ENCODE data around the gene ZBP1. TPM values are rescaled to one million over a fixed set of nuclear protein-coding genes. Genes with fewer than 3 reads are reported as not detected.

Gene ZBP1
- total RNA-seq, 1 experiment from 2014 or later: 2.9 TPM

DNA sequence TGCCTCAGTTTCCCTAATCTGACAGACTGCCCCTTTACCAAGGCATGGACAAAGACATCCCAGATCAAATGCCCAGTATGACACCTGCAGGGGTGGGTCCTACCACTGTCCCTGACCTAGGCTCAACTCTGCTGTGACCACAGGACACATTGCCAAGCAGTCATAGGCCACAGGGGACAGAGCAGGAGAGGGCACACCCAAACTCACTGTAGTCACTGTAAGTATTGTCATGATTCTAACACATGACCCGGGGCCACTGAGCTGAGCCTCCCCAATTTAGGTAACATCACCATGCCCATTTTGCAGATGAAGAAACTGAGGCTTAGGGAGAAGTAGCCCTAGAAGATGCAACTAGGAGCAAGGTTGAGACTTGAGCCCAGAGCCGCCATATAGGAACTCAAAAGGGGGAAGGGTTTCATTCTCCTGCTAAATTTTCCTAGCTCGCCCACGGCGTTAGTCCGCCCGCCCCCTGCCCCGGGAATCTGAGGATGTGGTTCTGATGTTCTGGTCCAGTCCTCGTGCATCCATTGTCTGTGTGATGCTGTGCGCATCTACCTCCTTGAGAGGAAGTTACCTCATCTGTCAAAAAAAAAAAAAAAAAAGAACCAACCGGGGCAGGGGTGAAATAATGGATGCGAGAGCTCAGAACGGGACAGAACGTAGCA is 44.8 kb upstream of the ZBP1 start:
- H3K4me3 ChIP-seq (ENCODE audit: low read length): no peak overlapping the region
- H3K36me3 ChIP-seq (ENCODE audit: insufficient read depth, low read length): no peaks in the 10 kb centered on the region
- H3K9me2 ChIP-seq (replicated peaks; ENCODE audit: insufficient read depth, low read length): no peaks in the 10 kb centered on the region
- no peaks in the 10 kb centered on the region for H3K4me1 ChIP-seq (ENCODE audit: low read length)
- H3K9me3 ChIP-seq (ENCODE audit: low read length): no peaks in the 10 kb centered on the region
- no peak for DNase-seq
- H3K27ac ChIP-seq (ENCODE audit: low read length): no peak overlapping the region
- no peak overlapping the region for H2AFZ ChIP-seq (ENCODE audit: low read length)
- no peaks in the 10 kb centered on the region; the same call in 1 of the 2 replicates for H3K27me3 ChIP-seq (ENCODE audit: low read length)
- H3K79me2 ChIP-seq (ENCODE audit: low read length): no peaks in the 10 kb centered on the region
- H3K9ac ChIP-seq (ENCODE audit: low read length): no peak overlapping the region
- H3K4me2 ChIP-seq (ENCODE audit: low read depth, low read length, poor library complexity, severe bottlenecking): no peak overlapping the region
- peaks cover 34% of the 10 kb centered on the region; the same call in 1 of the 2 replicates for H4K20me1 ChIP-seq (ENCODE audit: insufficient read depth, low read depth, low read length)

DNA sequence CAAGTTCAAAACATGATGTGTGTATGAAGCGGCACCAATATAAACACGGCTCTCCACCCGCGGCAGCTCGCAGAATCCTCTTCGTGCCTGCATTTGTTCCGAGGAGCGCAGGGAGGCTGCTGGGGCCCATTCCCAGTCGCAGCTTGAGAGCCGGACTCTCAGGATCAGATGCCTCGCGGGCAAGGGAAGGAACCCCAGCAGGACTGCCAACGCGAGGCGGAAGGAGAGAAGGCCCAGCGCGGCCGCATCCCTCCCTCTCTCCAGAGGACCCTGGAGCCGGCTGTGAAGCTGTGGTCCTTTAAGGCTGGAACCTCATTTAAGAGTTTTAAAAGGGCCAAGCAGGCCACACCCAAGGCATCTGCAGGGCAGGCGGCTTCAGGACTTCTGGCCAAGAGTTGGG is 44.2 kb upstream of the ZBP1 start:
- no peaks in the 10 kb centered on the region for H3K36me3 ChIP-seq (ENCODE audit: insufficient read depth, low read length)
- no peaks in the 10 kb centered on the region for H3K4me1 ChIP-seq (ENCODE audit: low read length)
- no peaks in the 10 kb centered on the region for H3K79me2 ChIP-seq (ENCODE audit: low read length)
- H3K4me2 ChIP-seq (ENCODE audit: low read depth, low read length, poor library complexity, severe bottlenecking): no peak overlapping the region
- no peaks in the 10 kb centered on the region for H3K9me3 ChIP-seq (ENCODE audit: low read length)
- H3K4me3 ChIP-seq (ENCODE audit: low read length): no peak overlapping the region
- H2AFZ ChIP-seq (ENCODE audit: low read length): no peak overlapping the region
- no peak overlapping the region for H3K27ac ChIP-seq (ENCODE audit: low read length)
- H4K20me1 ChIP-seq (ENCODE audit: insufficient read depth, low read depth, low read length): peaks cover 37% of the 10 kb centered on the region; the same call in 1 of the 2 replicates
- DNase-seq: no peak
- no peaks in the 10 kb centered on the region; the same call in 1 of the 2 replicates for H3K27me3 ChIP-seq (ENCODE audit: low read length)
- no peak overlapping the region for H3K9ac ChIP-seq (ENCODE audit: low read length)
- H3K9me2 ChIP-seq (replicated peaks; ENCODE audit: insufficient read depth, low read length): no peaks in the 10 kb centered on the region

DNA sequence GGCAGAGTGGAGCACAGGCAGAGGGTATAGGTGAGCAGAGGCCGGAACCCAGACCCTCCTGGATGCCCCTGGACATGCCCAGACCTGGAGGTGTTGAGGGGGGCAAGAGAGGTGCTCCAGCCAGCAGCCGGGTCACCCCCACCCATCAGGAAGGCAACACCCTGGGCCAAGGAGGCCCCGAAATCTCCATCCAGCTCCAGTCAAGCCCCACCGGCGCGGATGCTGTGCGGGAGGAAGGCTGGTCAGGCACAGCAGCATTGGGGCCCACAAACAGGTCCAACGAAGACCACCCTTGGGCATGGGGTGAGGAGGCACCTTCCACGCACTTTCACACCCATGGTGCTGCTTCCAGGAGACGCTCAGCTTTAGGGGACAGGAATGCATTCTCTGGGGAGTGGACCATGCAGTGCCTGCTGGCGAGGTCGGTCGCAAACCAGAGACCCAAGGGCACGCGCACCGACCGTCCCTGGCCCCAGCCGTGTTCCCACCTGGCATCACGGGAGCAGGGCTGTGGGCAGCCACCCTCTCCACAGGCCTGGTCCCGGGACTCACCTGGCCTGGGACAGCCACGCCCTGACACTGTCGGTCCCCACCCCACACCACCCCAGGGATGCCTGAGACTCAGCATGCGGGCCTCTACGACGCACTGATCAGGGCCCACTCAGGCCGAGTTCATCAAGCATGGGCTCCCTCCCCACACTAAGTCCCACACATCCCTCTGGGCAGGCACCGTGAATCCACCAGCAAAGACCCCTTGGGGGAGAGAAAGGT is 43.6 kb upstream of the ZBP1 start:
- no peak for DNase-seq
- Histone ChIP-seq H2AFZ (ENCODE audit: low read length) (no peak overlapping the region), H3K4me1 (ENCODE audit: low read length) (no peaks in the 10 kb centered on the region), H3K79me2 (ENCODE audit: low read length) (no peaks in the 10 kb centered on the region), H3K27me3 (ENCODE audit: low read length) (no peaks in the 10 kb centered on the region; the same call in 1 of the 2 replicates), H3K4me3 (ENCODE audit: low read length) (no peak overlapping the region), H3K9ac (ENCODE audit: low read length) (no peak overlapping the region), H4K20me1 (ENCODE audit: insufficient read depth, low read depth, low read length) (peaks cover 37% of the 10 kb centered on the region; the same call in 1 of the 2 replicates), H3K36me3 (ENCODE audit: insufficient read depth, low read length) (no peaks in the 10 kb centered on the region), H3K27ac (ENCODE audit: low read length) (no peak overlapping the region), H3K4me2 (ENCODE audit: low read depth, low read length, poor library complexity, severe bottlenecking) (no peak overlapping the region), H3K9me2 (replicated peaks; ENCODE audit: insufficient read depth, low read length) (no peaks in the 10 kb centered on the region), H3K9me3 (ENCODE audit: low read length) (no peaks in the 10 kb centered on the region)

DNA sequence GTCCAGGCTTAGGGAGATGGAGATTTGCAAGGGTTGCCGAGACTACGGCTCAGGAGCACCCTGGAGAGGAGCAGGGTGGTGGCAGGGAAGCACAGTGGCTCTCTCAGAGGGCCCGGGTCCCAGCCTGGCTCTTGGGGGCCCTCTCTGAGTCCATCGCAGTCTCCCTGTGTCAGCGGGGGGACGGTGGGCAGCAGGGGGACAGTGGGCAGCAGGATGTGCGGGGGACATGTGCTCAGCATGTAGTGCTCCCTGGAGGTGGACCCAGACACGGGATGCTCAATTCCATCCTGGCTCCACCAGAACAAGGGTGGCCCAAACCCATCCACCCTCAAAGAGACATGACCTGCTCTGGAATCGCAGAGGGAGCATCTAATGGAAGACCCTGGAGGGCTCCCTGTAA is 43.0 kb upstream of the ZBP1 start:
- H3K4me2 ChIP-seq (ENCODE audit: low read depth, low read length, poor library complexity, severe bottlenecking): no peak overlapping the region
- no peak overlapping the region for H3K4me3 ChIP-seq (ENCODE audit: low read length)
- H3K27ac ChIP-seq (ENCODE audit: low read length): no peak overlapping the region
- H3K9me3 ChIP-seq (ENCODE audit: low read length): no peaks in the 10 kb centered on the region
- no peak overlapping the region for H2AFZ ChIP-seq (ENCODE audit: low read length)
- peaks cover 5% of the 10 kb centered on the region for H3K4me1 ChIP-seq (ENCODE audit: low read length)
- no peaks in the 10 kb centered on the region for H3K36me3 ChIP-seq (ENCODE audit: insufficient read depth, low read length)
- H3K27me3 ChIP-seq (ENCODE audit: low read length): no peaks in the 10 kb centered on the region; the same call in 1 of the 2 replicates
- no peaks in the 10 kb centered on the region for H3K79me2 ChIP-seq (ENCODE audit: low read length)
- H4K20me1 ChIP-seq (ENCODE audit: insufficient read depth, low read depth, low read length): peaks cover 32% of the 10 kb centered on the region; the same call in 1 of the 2 replicates
- H3K9me2 ChIP-seq (replicated peaks; ENCODE audit: insufficient read depth, low read length): no peaks in the 10 kb centered on the region
- H3K9ac ChIP-seq (ENCODE audit: low read length): no peak overlapping the region
- DNase-seq: no peak

DNA sequence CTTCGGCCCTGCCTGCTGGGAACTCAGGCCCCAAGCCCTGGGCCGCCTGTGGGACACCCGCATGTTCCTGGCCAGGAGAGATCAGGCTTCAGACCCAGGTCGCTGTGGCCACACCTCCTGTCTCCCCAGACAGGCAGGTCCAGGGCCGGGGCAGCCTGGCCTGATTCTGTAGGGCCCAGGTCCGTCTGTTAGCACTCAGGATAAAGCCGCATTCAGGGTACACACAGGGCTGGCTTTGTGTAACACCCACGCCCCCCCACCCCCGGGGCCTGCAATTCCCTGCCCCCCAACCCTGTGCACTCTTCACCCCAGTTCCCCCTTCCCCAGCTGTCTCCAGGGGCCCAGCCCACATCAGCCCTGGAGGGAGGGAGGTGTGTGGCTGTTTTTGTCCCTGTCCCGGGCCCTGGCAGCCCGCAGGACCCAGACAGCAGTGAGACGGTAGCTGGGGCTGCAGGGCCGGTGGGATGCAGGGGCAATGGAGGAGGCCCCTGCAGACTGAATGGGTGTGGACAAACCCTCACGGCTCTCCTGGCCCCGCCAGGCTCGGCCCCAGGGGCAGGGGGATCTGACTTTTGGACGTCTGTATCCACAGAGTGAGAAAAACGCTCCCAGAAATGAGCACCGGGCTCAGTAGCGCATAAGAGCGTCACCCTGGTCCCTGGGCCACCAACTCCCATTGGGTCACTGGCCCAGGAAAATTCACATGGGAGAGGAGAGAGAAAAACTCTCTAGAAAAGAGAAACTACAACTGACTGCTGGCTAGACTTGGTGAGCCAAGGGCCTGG is 42.4 kb upstream of the ZBP1 start:
- H3K9me3 ChIP-seq (ENCODE audit: low read length): no peaks in the 10 kb centered on the region
- H4K20me1 ChIP-seq (ENCODE audit: insufficient read depth, low read depth, low read length): peaks cover 27% of the 10 kb centered on the region; the same call in 1 of the 2 replicates
- no peak overlapping the region for H3K4me2 ChIP-seq (ENCODE audit: low read depth, low read length, poor library complexity, severe bottlenecking)
- no peak overlapping the region for H3K27ac ChIP-seq (ENCODE audit: low read length)
- H3K4me3 ChIP-seq (ENCODE audit: low read length): no peak overlapping the region
- DNase-seq: no peak
- no peak overlapping the region for H3K9ac ChIP-seq (ENCODE audit: low read length)
- H2AFZ ChIP-seq (ENCODE audit: low read length): no peak overlapping the region
- no peaks in the 10 kb centered on the region for H3K9me2 ChIP-seq (replicated peaks; ENCODE audit: insufficient read depth, low read length)
- H3K79me2 ChIP-seq (ENCODE audit: low read length): no peaks in the 10 kb centered on the region
- H3K4me1 ChIP-seq (ENCODE audit: low read length): peaks cover 11% of the 10 kb centered on the region
- no peaks in the 10 kb centered on the region for H3K36me3 ChIP-seq (ENCODE audit: insufficient read depth, low read length)
- no peaks in the 10 kb centered on the region; the same call in 1 of the 2 replicates for H3K27me3 ChIP-seq (ENCODE audit: low read length)

DNA sequence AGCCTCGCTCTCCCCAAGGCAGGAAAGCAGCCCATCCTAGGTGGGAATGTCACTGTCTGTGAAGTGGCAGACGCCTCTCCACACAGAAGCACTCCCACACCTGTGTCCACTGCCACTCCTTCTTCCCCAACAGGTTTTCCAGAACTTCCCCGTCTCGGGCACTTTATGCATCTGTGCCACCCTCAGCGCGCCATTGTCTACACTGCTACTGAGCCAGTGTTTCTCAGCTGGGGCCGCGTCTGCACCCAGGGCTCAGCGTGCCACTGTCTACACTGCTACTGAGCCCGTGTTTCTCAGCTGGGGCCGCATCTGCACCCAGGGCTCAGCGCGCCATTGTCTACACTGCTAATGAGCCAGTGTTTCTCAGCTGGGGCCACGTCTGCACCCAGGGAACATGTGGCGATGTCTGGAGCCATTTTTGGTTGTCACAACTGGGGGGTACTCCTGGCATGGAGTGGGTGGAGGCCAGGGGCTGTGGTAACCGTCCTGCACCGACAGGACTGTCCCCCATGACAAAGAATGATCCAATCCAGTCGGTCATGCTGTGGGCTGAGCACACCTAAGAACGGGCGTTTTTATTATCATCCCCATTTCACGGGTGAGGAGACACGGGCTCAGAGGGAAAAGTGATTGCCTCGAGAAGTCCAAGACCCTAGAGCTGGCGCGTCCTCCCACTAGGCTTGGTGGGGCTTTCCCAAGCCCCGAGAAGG is 41.7 kb upstream of the ZBP1 start:
- no peak for DNase-seq
- no peaks in the 10 kb centered on the region for H3K36me3 ChIP-seq (ENCODE audit: insufficient read depth, low read length)
- H3K4me2 ChIP-seq (ENCODE audit: low read depth, low read length, poor library complexity, severe bottlenecking): no peak overlapping the region
- H3K79me2 ChIP-seq (ENCODE audit: low read length): no peaks in the 10 kb centered on the region
- H3K4me3 ChIP-seq (ENCODE audit: low read length): no peak overlapping the region
- H2AFZ ChIP-seq (ENCODE audit: low read length): no peak overlapping the region
- H3K9ac ChIP-seq (ENCODE audit: low read length): no peak overlapping the region
- no peaks in the 10 kb centered on the region for H3K9me3 ChIP-seq (ENCODE audit: low read length)
- H3K27me3 ChIP-seq (ENCODE audit: low read length): no peaks in the 10 kb centered on the region; the same call in 1 of the 2 replicates
- peaks cover 27% of the 10 kb centered on the region; the same call in 1 of the 2 replicates for H4K20me1 ChIP-seq (ENCODE audit: insufficient read depth, low read depth, low read length)
- H3K27ac ChIP-seq (ENCODE audit: low read length): no peak overlapping the region
- no peaks in the 10 kb centered on the region for H3K9me2 ChIP-seq (replicated peaks; ENCODE audit: insufficient read depth, low read length)
- H3K4me1 ChIP-seq (ENCODE audit: low read length): peaks cover 16% of the 10 kb centered on the region

DNA sequence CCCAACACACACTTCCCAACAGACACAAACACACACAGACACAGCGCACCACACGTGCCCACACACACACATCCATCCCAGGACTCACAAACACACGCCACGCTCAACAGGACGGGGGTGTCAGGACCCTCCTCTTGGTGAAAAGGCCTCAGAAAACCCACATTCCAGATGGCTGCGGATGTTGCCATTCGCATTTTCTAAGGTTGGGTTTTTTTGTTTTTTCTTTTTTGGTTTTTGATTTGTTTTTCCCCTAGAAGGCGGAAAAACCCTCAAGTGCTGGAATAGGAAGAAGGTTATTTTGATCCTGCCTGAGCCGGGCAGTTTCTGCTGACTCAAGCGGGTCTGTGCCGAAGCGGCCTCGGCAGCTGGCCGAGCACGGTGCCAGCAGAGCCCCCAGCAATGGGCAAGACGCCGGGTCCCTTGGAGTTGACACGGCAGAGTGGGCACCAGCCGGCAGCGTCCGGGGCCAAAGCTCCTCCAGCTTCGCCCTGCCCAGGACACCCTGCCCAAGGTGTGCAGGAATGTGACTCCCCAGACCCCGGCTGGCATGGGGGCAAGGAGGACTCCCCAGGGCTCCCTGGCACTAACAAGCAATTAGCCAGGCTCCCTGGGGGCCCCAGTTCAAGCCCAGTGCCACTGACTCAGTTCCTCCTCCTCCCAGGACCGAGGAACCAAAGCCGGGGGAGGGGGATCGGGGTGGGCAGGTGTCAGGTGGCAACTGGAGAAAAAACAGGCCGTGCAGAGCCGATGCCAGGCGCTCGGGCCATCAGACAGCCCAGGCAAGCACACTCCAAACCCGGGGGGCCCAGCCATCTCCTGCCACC is 40.9 kb upstream of the ZBP1 start:
- no peak for DNase-seq
- Histone ChIP-seq H3K4me2 (ENCODE audit: low read depth, low read length, poor library complexity, severe bottlenecking) (no peak overlapping the region), H3K9ac (ENCODE audit: low read length) (no peak overlapping the region), H3K4me3 (ENCODE audit: low read length) (no peak overlapping the region), H3K27me3 (ENCODE audit: low read length) (no peaks in the 10 kb centered on the region; the same call in 1 of the 2 replicates), H2AFZ (ENCODE audit: low read length) (no peak overlapping the region), H3K27ac (ENCODE audit: low read length) (no peak overlapping the region), H3K9me2 (replicated peaks; ENCODE audit: insufficient read depth, low read length) (no peaks in the 10 kb centered on the region), H4K20me1 (ENCODE audit: insufficient read depth, low read depth, low read length) (peaks cover 22% of the 10 kb centered on the region; the same call in 1 of the 2 replicates), H3K79me2 (ENCODE audit: low read length) (no peaks in the 10 kb centered on the region), H3K4me1 (ENCODE audit: low read length) (peaks cover 16% of the 10 kb centered on the region), H3K36me3 (ENCODE audit: insufficient read depth, low read length) (no peaks in the 10 kb centered on the region), H3K9me3 (ENCODE audit: low read length) (no peaks in the 10 kb centered on the region)
